ENCODE data around the gene SEMA3E. TPM values are rescaled to one million over a fixed set of nuclear protein-coding genes. Genes with fewer than 3 reads are reported as not detected.

The SEMA3E gene
- total and polyA plus RNA-seq, 9 of the 15 experiments (the other 6 are each of a cell fraction or from before 2014, with no cell fraction given), result 0.01 to 1.4 (median 0.14) TPM; not detected in 2

GRCh38 chr7:83337050-83337449, 311.9 kb downstream of the SEMA3E start:
- peaks cover 4% of the 10 kb centered on the region; the same call in 1 of the 2 replicates for H3K9me3 ChIP-seq (replicated peaks; ENCODE audit: control insufficient read depth, insufficient read depth, low read depth, low read length)
- intact Hi-C loops (cut with micrococcal nuclease) (no loop called here), in situ Hi-C loops (cut with MboI) (no loop called here)
- H3K4me1 ChIP-seq (replicated peaks in 1 of 2; ENCODE audit: control insufficient read depth in 2 of 2, insufficient read depth in 2 of 2, low read length in 2 of 2), result no peaks in the 10 kb centered on the region
- BruUV-seq (replicated peaks), result no TSS peak
- H3K4me3 ChIP-seq, result no peak overlapping the region
- no peak overlapping the region for H3K9ac ChIP-seq (ENCODE audit: insufficient read depth in 1 of 2, low read depth in 2 of 2, low read length in 2 of 2)
- no peaks in the 10 kb centered on the region for H3K36me3 ChIP-seq (ENCODE audit: control insufficient read depth, insufficient read depth, low read length)
- no peak overlapping the region for H3K4me2 ChIP-seq (ENCODE audit: insufficient read depth, low read length)
- no peak for TF ChIP-seq EHMT2 (IDR thresholded peaks at IDR 0.05)
- TF ChIP-seq SFPQ (IDR thresholded peaks at IDR 0.05; ENCODE audit: low read depth, low read length), result no peak
- no peak for TF ChIP-seq ZFPM2 (CRISPR knock-in tag; IDR thresholded peaks at IDR 0.05)
- TF ChIP-seq ELK3 (CRISPR knock-in tag; IDR thresholded peaks at IDR 0.05), result no peak
- no peak for TF ChIP-seq SAP30 (IDR thresholded peaks at IDR 0.05; ENCODE audit: borderline replicate concordance, insufficient read depth, low read depth, low read length, poor library complexity, severe bottlenecking)
- no peak for TF ChIP-seq TSC22D4 (tag; IDR thresholded peaks at IDR 0.05)
- TF ChIP-seq ZNF217 (CRISPR knock-in tag; IDR thresholded peaks at IDR 0.05), result no peak
- no peak for TF ChIP-seq SOX6 (IDR thresholded peaks at IDR 0.05)
- no peak for TF ChIP-seq ZNF134 (CRISPR knock-in tag; conservative IDR thresholded peaks at IDR 0.05)
- TF ChIP-seq, protein P1, sequence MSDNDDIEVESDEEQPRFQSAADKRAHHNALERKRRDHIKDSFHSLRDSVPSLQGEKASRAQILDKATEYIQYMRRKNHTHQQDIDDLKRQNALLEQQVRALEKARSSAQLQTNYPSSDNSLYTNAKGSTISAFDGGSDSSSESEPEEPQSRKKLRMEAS (CRISPR knock-in tag; IDR thresholded peaks at IDR 0.05), result no peak
- TF ChIP-seq HMGN3 (IDR thresholded peaks at IDR 0.05; ENCODE audit: borderline replicate concordance, extremely low read depth, insufficient read length, low read depth, low read length), result no peak
- H3K27ac ChIP-seq (ENCODE audit: extremely low read depth, low read depth, low read length), result no peak overlapping the region
- FAIRE-seq (no peak), ATAC-seq (no peak), DNase-seq (ENCODE audit: extremely low read depth in 1 of 4, low spot score in 3 of 4) (no peak)
- no peaks in the 10 kb centered on the region for H4K20me1 ChIP-seq (replicated peaks; ENCODE audit: control insufficient read depth, insufficient read depth, low read length)
- H3K79me2 ChIP-seq (ENCODE audit: control insufficient read depth, insufficient read depth, low read length), result no peaks in the 10 kb centered on the region
- POLR2A ChIA-PET, result no interaction called here
- H3K27me3 ChIP-seq (ENCODE audit: control insufficient read depth in 2 of 2, insufficient read depth in 2 of 2, low read length in 2 of 2), result no peaks in the 10 kb centered on the region
- 0% methylated on average over 2 of the region's 2 CpGs for WGBS (ENCODE audit: insufficient coverage, low coverage, missing lambda C conversion rate)
- CTCF ChIA-PET (ENCODE audit: low intra/inter-chr PET ratio), result no interaction called here
- no peak overlapping the region for H2AFZ ChIP-seq (ENCODE audit: low read depth, low read length)
- no peaks in the 10 kb centered on the region for H3K9me1 ChIP-seq (ENCODE audit: control insufficient read depth, insufficient read depth, low read length)
